ENCODE data around the gene SF3A1. TPM values are rescaled to one million over a fixed set of nuclear protein-coding genes. Genes with fewer than 3 reads are reported as not detected.

SF3A1 gene
- total RNA-seq, 2 experiments from 2014 or later, result 225 to 226 TPM

GRCh38 chr22:30382340-30382739 is 25.6 kb upstream of the SF3A1 start:
- no peak for DNase-seq
- ChIA-PET CTCF (interaction anchor here (0.9 to 2.4 kb wide), 2 partner anchors 8 to 95 kb away, joined by 3 to 15 read pairs; no protein-coding TSS in a partner anchor), POLR2A (interaction anchor here (1.2 to 1.5 kb wide), 2 partner anchors 55 to 77 kb away, joined by 3 to 4 read pairs; partner anchors contain the start of gene TBC1D10A)
- no peak overlapping the region for H3K4me3 Mint-ChIP-seq
- peaks cover 8% of the 10 kb centered on the region for H3K4me1 Mint-ChIP-seq
- H3K27me3 Mint-ChIP-seq, result no peaks in the 10 kb centered on the region
- no peak overlapping the region for H3K27ac Mint-ChIP-seq
- H3K9me3 Mint-ChIP-seq, result no peaks in the 10 kb centered on the region
- no peaks in the 10 kb centered on the region for H3K36me3 Mint-ChIP-seq (ENCODE audit: low read depth)

- DNase-seq, result no peak
- H3K4me1 Mint-ChIP-seq, result peaks cover 3% of the 10 kb centered on the region
- CTCF ChIA-PET, result interaction anchor here (2.4 kb wide), 1 partner anchor 93 kb away, joined by 15 read pairs; no protein-coding TSS in a partner anchor
Observed at GRCh38 chr22:30381264-30381663, 24.6 kb upstream of the SF3A1 start.

GRCh38 chr22:30380011-30380410 is 23.3 kb upstream of the SF3A1 start:
- no peak for DNase-seq
- Mint-ChIP-seq H3K9me3 (no peaks in the 10 kb centered on the region), H3K4me1 (no peaks in the 10 kb centered on the region), H3K36me3 (ENCODE audit: low read depth) (no peaks in the 10 kb centered on the region), H3K27ac (no peak overlapping the region), H3K27me3 (no peaks in the 10 kb centered on the region), H3K4me3 (no peak overlapping the region)
- ChIA-PET CTCF (interaction anchor here (0.5 to 1.3 kb wide), 2 partner anchors 92 to 288 kb away, joined by 3 read pairs; no protein-coding TSS in a partner anchor), POLR2A (interaction anchor here (1.0 kb wide), 1 partner anchor 14 kb away, joined by 5 read pairs; no protein-coding TSS in a partner anchor)

More at GRCh38 chr22:30381264-30381663, 24.6 kb upstream of the SF3A1 start:
- Mint-ChIP-seq H3K4me3 (no peak overlapping the region), H3K36me3 (ENCODE audit: low read depth) (no peaks in the 10 kb centered on the region), H3K9me3 (no peaks in the 10 kb centered on the region), H3K27ac (no peak overlapping the region), H3K27me3 (no peaks in the 10 kb centered on the region)
- POLR2A ChIA-PET, result interaction anchor here (1.2 to 1.5 kb wide), 3 partner anchors 24 to 92 kb away, joined by 3 to 5 read pairs (median 4); partner anchors contain the start of genes CASTOR1, CCDC157 and SF3A1

GRCh38 chr22:30375312-30375849 is 18.7 kb upstream of the SF3A1 start:
- Mint-ChIP-seq H3K4me1 (no peaks in the 10 kb centered on the region), H3K4me3 (no peak overlapping the region), H3K36me3 (ENCODE audit: low read depth) (no peaks in the 10 kb centered on the region), H3K27me3 (no peaks in the 10 kb centered on the region), H3K27ac (no peak overlapping the region), H3K9me3 (no peaks in the 10 kb centered on the region)
- ChIA-PET CTCF (interaction anchor here (0.7 to 1.1 kb wide), 2 partner anchors 88 to 1077 kb away, joined by 3 to 6 read pairs; no protein-coding TSS in a partner anchor), POLR2A (no interaction called here)
- no peak for DNase-seq

GRCh38 chr22:30373331-30374325 is 16.9 kb upstream of the SF3A1 start:
- CTCF ChIA-PET, result interaction anchor here (0.9 to 1.1 kb wide), 2 partner anchors 14 to 86 kb away, joined by 4 to 6 read pairs; partner anchors contain the start of gene RNF215
- no peaks in the 10 kb centered on the region for H3K36me3 Mint-ChIP-seq (ENCODE audit: low read depth)
- no peak overlapping the region for H3K4me3 Mint-ChIP-seq
- DNase-seq, result no peak
- H3K9me3 Mint-ChIP-seq, result no peaks in the 10 kb centered on the region
- no peaks in the 10 kb centered on the region for H3K4me1 Mint-ChIP-seq
- no peaks in the 10 kb centered on the region for H3K27me3 Mint-ChIP-seq
- POLR2A ChIA-PET, result interaction anchor here (0.7 to 1.5 kb wide), 1 partner anchor 17 kb away, joined by 3 to 5 read pairs; the partner anchor contains the start of genes CCDC157 and SF3A1
- H3K27ac Mint-ChIP-seq, result no peak overlapping the region

- Mint-ChIP-seq H3K4me3 (no peak overlapping the region), H3K27me3 (no peaks in the 10 kb centered on the region), H3K9me3 (no peaks in the 10 kb centered on the region), H3K4me1 (no peaks in the 10 kb centered on the region), H3K27ac (no peak overlapping the region), H3K36me3 (ENCODE audit: low read depth) (no peaks in the 10 kb centered on the region)
- CTCF ChIA-PET, result interaction anchor here (0.9 kb wide), 1 partner anchor 14 kb away, joined by 4 read pairs; the partner anchor contains the start of gene RNF215
- POLR2A ChIA-PET, result interaction anchor here (0.7 kb wide), 1 partner anchor 16 kb away, joined by 3 read pairs; the partner anchor contains the start of genes CCDC157 and SF3A1
- DNase-seq, result no peak
Observed at GRCh38 chr22:30372915-30373314, 16.2 kb upstream of the SF3A1 start.

- Mint-ChIP-seq H3K4me3 (no peak overlapping the region), H3K27me3 (no peaks in the 10 kb centered on the region), H3K36me3 (ENCODE audit: low read depth) (no peaks in the 10 kb centered on the region), H3K4me1 (no peaks in the 10 kb centered on the region), H3K27ac (no peak overlapping the region), H3K9me3 (no peaks in the 10 kb centered on the region)
- no peak for DNase-seq
- ChIA-PET CTCF (interaction anchor here (0.6 kb wide), 1 partner anchor 117 kb away, joined by 4 read pairs; no protein-coding TSS in a partner anchor), POLR2A (no interaction called here)
Observed at GRCh38 chr22:30371981-30372380, 15.3 kb upstream of the SF3A1 start.

GRCh38 chr22:30371321-30371720 is 14.6 kb upstream of the SF3A1 start:
- Mint-ChIP-seq H3K27ac (no peak overlapping the region), H3K36me3 (ENCODE audit: low read depth) (no peaks in the 10 kb centered on the region), H3K27me3 (no peaks in the 10 kb centered on the region), H3K9me3 (no peaks in the 10 kb centered on the region), H3K4me3 (no peak overlapping the region), H3K4me1 (no peaks in the 10 kb centered on the region)
- DNase-seq, result no peak
- POLR2A ChIA-PET, result no interaction called here
- CTCF ChIA-PET, result no interaction called here

GRCh38 chr22:30370641-30371230 is 14.0 kb upstream of the SF3A1 start:
- Mint-ChIP-seq H3K4me1 (no peaks in the 10 kb centered on the region), H3K27ac (no peak overlapping the region), H3K4me3 (no peak overlapping the region), H3K27me3 (no peaks in the 10 kb centered on the region), H3K9me3 (no peaks in the 10 kb centered on the region), H3K36me3 (ENCODE audit: low read depth) (no peaks in the 10 kb centered on the region)
- CTCF ChIA-PET, result no interaction called here
- DNase-seq, result no peak
- POLR2A ChIA-PET, result no interaction called here

GRCh38 chr22:30368420-30368819 is 11.7 kb upstream of the SF3A1 start:
- ChIA-PET CTCF (interaction anchor here (0.9 to 2.1 kb wide), 4 partner anchors 17 to 117 kb away, joined by 3 to 13 read pairs (median 4); no protein-coding TSS in a partner anchor), POLR2A (interaction anchor here (1.1 to 1.4 kb wide), 3 partner anchors 10 to 86 kb away, joined by 3 to 6 read pairs (median 3); partner anchors contain the start of genes CCDC157 and SF3A1)
- Mint-ChIP-seq H3K4me1 (no peaks in the 10 kb centered on the region), H3K36me3 (ENCODE audit: low read depth) (no peaks in the 10 kb centered on the region), H3K4me3 (no peak overlapping the region), H3K9me3 (no peaks in the 10 kb centered on the region), H3K27me3 (no peaks in the 10 kb centered on the region), H3K27ac (no peak overlapping the region)
- no peak for DNase-seq

GRCh38 chr22:30365891-30366290 is 9.2 kb upstream of the SF3A1 start:
- POLR2A ChIA-PET, result interaction anchor here (1.4 to 1.5 kb wide), 2 partner anchors 10 to 14 kb away, joined by 5 to 8 read pairs; partner anchors contain the start of genes CCDC157 and SF3A1
- Mint-ChIP-seq H3K9me3 (no peaks in the 10 kb centered on the region), H3K36me3 (ENCODE audit: low read depth) (peaks cover 2% of the 10 kb centered on the region), H3K27ac (no peak overlapping the region), H3K4me3 (no peak overlapping the region), H3K27me3 (no peaks in the 10 kb centered on the region), H3K4me1 (no peaks in the 10 kb centered on the region)
- no peak for DNase-seq
- CTCF ChIA-PET, result interaction anchor here (0.9 kb wide), 1 partner anchor 78 kb away, joined by 3 read pairs; no protein-coding TSS in a partner anchor

- ChIA-PET CTCF (interaction anchor here (1.0 to 2.1 kb wide), 3 partner anchors 25 to 75 kb away, joined by 3 to 10 read pairs (median 7); partner anchors contain the start of gene RNF215), POLR2A (no interaction called here)
- peaks cover 4% of the 10 kb centered on the region for H3K4me1 Mint-ChIP-seq
- H3K4me3 Mint-ChIP-seq, result no peak overlapping the region
- no peak for DNase-seq
- H3K27ac Mint-ChIP-seq, result no peak overlapping the region
- no peaks in the 10 kb centered on the region for H3K9me3 Mint-ChIP-seq
- no peaks in the 10 kb centered on the region for H3K27me3 Mint-ChIP-seq
- H3K36me3 Mint-ChIP-seq (ENCODE audit: low read depth), result peaks cover 2% of the 10 kb centered on the region
Observed at GRCh38 chr22:30362651-30363281, 6.1 kb upstream of the SF3A1 start.
